Stimulated activated CD8-positive, alpha-beta memory T cell treated with anti-CD3 and anti-CD28 coated beads, Interleukin-4, amount 100 ng/mL, for 48 hours (primary cell): ENCODE data around the gene MKLN1.
"Not testable (repeated sequence)": the region's sequence is repeated elsewhere in the genome, so short reads cannot be mapped to it uniquely, and the experiment has no call there.

Source experiments
- DNase-seq: peaks from one replicate; pipeline ENCODE4 v3.0.0-alpha.2; 2020

MKLN1 gene

DNA sequence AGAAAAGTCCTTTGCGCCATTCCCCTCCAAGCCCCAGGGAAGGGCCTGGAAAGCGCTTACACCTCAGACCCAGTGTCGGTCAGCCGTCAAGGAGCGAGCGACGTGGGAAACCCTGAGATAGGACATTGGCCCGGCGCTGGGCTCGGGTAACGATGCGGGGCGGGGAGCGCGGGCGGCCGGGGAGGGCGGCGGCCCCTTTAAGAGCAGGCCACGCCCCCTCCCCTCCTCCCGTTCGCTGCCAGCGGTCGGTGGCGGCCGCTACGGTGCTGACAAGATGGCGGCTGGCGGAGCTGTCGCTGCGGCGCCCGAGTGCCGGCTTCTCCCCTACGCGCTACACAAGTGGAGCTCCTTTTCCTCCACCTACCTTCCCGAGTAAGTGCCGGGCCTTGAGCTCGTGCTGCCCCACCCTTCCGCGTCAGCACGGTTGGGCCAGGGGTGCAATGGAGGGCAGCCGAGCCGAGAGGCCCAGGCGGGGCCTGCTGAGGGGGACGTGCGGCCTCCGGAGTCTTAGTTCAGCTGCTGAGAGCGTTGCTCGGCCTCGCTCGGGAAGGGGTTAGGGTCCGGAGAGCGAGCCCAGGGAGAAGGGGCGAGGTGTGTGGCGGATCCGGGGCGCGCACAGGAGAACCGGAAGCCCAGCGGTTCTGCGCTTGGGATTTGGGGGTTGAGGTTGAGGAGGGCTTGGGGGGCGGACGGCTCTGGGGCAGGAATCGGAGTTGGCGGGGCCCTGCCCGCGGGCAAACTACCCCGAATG, at the start of gene MKLN1:
TSS of gene MKLN1 (plus strand) at position 251 of the 751 bp plus-strand sequence. CDS start at position 275, 24 bp downstream.
- DNase-seq = peak; percentile 93

DNA sequence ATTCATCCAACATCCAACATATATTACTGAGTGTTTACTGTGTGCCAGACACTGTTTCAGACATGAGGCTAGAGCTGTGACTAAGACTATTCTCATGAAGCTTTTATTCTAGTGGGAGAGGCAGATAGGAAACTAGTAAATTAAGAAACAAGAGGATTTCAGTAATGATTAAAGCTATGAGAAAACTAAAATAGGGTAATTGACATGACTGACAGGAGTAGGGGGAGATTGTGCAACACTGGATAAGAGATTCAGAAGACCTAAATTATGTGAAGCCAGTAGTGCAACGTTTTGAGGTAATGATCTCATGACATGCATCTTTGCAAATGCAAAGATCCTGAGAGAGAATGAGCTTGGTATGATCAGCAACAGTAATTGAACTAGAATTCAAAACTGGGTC, 48.6 kb upstream of the MKLN1 start:
- no peak for DNase-seq

DNA sequence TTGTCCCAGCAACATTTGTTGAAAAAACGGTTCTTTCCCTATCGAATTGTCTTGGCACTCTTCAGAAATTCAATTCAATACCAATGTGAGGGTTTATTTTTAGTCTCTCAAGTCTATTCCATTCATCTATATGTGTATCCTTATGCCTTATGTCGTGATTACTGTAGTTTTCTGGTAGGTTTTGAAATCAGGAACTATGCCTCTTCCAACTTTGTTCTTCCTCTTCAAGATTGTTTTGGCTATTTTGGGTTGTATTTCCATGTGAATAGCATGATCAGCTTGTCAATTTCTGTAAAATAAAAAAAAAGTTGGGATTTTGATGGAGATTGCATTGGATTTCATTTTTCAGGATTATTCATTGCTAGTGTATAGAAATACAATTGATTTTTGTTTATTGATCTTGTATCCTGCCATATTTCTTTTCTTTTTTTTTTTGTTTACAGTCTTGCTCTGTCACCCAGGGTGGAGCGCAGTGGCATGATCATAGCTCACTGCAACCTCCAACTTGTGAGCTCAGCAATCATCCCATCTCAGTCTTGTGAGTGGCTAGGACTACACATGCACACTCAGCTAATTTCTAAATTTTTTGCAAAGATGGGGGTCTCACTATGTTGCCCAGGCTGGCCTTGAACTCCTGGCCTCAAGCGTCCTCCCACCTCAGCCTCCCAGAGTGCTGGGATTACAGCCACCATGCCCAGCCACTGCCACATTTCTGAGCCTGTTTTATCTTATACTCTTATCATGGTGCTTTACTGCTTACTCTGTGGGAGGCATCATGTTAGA, 46.2 kb upstream of the MKLN1 start:
- DNase-seq = no peak

DNA sequence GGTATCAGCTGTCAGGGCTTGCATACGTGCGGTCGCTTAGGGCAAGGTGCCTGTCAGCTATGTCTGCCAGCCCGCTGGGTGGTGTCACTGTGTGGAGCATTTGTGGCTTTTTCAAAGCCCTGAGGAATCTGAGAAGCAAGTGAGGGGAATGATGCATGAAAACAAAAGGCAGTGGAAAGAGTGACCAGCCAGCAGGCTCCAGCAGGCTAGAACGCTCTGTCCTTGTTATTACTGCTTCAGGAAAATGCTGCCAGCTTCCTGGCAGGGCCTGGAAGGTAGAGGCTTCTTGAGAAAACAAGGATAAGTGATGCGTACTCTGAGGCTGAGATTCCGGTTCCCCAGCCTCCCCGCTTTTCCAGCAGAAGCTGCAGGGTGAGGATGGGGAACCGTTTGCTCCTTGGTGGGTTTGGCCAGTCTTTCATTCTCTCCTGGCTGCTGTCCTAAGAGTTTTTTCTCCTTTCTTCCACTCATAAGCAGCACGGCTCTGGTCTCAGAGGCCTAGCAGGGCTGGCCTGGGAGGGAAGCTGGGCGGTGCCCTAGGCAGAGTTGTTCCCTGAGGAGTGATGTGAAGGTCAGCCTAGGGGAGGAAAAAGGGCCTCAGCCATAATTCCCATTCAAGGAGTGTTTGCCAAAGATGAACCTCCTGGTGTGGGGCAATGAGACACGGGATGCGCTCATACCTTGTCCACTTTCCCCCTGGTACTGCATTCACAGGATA, 42.8 kb upstream of the MKLN1 start:
- no peak for DNase-seq

DNA sequence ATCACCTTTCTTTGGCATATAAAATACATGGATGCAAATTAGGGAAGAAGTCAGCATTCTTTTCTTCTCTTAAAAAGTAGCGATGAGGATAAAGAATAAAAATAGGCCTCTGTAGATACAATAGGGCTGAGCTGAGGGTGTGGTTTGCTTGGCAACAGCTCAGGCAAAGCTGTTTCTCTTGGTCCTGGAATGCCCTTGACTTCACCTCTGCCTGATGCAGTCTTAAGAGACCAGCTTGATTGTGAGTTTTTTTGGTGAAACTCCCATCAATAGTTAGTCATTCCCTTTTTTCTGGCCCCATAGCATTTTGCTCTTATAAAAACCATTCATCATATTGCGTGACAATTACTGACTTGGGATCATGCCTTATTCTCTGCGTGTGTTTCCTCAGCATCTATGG, 42.1 kb upstream of the MKLN1 start:
- no peak for DNase-seq

DNA sequence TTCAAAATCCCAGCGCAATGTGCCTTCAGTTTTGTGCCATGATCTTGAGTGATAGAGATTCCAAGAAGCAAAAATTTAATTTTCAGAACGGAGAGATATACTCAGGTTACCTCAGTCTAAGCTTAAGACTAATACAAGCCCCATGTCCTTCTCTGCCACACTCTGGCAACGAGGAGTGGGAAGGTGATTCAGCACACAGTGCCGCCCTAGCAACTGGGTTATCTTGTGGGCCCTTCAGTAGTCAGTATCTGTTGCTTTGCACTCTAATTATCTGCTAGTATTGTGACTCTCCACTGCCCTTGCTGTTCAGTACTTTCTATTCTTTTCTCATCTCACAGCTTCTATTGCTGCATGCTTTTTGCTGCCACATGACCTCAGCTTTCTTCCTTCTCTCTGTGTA, 39.2 kb upstream of the MKLN1 start:
- DNase-seq = no peak

DNA sequence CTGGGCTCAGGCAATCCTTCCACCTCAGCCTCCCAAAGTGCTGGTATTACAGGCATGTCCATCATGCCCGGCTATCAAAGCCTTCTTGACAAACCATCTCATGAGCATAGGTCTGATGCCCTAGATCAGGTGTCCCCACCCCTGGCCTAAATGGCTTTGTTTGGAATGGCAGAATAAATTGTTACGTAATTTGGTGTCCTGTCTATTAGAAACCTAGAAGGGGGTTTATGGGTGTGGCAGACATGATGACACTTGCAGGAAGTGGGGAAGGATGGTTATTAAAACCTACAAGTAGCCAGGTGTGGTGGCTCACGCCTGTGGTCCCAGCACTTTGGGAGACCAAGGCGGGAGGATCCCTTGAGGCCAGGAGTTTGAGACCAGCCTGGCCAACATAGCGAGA, 38.6 kb upstream of the MKLN1 start:
- DNase-seq = no peak

DNA sequence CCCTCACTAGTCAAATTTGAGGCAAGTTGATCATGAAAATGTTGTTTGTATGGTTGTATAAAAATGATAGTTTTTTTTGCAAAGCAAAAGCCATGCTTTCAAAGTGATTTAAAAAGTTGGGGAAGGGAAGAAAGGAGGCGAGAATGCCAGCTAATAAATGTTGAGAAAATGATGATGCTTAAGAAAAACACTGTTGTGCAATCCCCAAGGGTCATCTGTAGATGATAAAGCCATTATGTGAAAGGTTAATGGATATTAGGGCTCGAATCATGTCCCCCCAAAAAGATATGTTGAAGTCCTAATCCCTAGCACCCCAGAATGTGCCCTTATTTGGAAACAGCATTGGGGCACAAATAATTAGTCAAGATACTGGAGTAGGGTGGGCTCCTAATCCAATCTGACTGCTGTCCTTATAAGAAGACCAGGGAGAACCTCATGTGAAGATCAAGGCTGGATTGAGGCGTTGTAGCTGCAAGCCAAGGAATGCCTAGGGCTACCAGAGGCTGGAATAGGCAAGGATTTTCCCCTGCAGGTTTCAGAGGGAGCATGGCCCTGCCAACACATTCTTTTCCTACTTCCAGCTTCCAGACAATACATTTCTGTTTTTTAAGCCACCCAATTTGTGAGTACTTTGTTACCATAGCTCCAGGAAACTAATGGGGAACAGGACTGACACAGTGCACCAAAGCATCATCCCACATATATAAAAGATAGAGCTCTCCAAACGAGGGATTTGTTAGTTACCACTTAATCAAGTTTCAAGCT, 35.4 kb upstream of the MKLN1 start:
- DNase-seq = no peak

DNA sequence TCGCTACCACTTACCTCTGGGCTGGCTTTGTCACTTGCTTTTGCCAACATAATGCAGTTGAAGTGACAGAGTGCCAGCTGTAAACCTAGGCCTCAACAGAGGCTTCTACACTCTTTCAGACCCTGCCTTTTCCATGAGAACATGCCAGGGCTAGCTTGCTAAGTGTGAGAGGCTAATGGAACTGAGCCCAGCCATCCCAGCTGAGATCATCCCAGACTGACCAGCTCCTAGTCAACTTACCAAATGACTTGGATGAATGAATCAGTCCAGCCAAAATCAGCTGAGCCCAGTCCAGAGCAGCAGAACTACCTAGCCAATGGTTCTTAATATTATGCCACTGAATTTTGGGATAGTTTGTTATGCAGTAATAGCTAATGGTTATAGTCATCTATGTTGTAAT, 34.7 kb upstream of the MKLN1 start:
- no peak for DNase-seq

DNA sequence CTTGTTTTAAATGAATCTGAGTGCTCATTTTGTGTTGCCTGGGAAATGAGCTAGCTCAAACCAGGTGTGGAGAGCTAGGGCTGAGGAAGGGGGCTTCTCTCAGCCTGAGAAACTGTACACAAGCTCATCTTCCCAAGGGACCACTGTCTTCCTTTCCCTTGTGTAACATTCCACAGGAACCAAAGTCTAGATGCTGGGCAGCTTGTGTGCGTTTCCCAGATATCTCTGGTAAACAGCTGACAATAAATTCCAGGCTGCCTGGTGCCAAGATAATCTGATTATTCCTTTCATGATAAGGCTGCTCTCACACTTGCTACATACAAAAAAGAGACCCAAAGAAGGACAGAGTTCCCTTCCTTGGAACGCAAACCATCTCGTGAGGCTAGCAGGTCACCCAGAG, 33.1 kb upstream of the MKLN1 start:
- DNase-seq = no peak

DNA sequence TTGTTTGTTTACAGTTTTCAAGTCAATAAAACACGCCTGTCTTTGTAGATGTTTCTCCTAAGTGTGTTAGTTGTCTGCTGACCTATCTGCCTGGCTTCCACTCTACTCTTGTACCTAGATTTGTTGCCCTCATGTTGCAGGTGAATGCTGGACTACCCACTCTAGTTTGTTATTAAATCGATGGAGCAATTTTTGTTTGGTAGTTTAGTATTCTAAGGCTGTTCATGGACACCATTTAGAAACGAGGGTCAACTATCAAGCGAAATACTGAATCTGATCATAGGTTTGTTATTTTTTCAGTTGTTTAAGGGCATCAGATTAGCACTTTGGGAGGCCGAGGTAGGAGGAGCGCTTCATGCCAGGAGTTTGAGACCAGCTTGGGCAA, 29.1 kb upstream of the MKLN1 start:
- no peak for DNase-seq

DNA sequence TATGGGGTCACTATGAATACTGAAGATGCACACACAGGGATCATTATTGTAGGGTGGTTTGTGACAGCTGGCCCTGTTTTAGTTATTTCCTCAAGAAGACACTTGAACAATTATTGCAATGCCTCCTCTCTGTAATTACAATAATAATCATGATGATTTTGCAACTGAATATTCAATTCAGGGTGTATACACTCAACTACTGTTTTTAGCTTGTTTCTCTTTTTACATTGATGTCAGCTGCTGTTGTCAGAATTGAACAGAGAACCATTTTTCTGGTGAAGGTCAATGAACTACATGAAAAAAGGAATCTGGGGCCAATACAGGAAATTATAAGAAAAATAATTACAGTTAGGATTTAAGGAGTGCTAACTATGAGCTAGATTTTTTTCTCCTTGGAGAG, 28.6 kb upstream of the MKLN1 start:
- no peak for DNase-seq

DNA sequence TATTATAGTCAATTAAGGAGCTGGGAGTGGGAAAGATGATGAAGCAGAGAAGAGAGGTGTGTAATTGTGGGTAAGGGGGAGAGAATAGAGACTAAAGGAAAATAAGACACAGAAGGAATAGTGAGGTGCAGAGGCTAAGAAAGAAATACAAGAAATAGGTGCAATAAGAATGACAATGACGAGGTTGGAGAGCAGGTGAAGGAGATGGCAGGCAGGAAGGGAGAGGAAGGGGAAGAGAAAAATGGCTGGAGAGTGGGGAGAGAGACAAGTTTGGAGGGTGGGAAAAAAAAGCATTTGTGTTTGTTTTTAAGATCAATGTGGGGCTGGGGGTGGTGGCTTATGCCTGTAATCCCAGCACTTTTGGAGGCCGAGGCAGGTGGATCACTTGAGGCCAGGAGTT, 27.6 kb upstream of the MKLN1 start:
- no peak for DNase-seq

DNA sequence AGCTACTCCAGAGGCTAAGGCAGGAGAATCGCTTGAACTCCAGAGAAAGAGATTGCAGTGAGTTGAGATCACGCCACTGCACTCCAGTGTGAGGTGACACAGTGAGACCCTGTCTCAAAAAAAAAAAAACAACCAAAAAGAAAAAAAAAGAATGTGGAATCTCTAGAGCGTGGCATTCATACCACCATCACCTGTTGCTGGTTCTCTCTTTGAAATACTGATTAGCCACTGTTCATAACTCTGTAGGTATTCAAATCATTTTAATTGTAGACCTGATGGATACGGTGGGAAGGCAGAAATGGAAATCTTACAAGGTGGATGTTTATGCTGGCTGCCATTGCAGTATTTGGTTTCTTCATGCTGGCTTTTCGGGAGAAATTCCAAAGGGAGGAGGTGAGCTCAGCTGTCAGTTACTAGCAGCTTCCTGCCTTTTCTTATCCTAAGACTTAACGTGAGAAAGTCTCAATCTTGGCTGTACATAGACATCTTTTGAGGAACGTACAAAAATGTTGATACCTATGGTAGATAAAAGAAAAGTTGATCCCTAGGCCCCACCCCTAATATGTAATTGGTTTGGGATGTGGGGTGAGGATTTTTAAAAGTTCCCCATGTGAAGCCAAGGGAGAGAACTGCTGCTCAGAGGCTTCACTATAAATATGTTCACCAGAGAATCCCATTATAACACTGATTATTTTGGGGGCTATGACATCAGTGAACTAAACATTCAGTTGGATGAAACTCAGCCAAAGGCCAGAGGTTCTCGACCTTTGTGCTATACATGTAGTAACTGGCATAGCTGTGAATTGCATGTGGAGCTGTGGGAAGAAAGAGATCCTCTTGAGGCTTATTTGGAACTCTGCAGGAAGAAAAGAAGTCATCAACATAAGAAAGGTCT, 26.9 kb upstream of the MKLN1 start:
- DNase-seq = no peak

DNA sequence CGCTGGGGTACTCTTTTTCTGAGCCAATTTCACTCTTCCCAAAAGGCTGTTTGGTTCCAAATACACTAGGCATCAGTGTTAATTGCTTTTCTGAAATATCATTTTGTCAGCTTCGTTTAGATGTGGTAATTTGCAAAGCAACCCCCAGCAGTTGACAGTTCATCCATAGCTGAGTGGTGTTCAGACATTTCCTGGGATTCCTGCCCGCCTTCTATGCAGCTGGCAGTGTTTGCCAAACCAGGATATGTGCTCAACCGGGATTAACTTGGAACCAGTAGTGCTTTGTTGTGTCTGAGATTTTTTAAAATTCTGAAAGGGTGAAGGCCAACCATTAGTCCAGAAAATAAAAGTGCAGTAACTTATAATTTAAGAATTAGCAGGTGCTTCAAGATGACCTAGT, 25.2 kb upstream of the MKLN1 start:
- no peak for DNase-seq

DNA sequence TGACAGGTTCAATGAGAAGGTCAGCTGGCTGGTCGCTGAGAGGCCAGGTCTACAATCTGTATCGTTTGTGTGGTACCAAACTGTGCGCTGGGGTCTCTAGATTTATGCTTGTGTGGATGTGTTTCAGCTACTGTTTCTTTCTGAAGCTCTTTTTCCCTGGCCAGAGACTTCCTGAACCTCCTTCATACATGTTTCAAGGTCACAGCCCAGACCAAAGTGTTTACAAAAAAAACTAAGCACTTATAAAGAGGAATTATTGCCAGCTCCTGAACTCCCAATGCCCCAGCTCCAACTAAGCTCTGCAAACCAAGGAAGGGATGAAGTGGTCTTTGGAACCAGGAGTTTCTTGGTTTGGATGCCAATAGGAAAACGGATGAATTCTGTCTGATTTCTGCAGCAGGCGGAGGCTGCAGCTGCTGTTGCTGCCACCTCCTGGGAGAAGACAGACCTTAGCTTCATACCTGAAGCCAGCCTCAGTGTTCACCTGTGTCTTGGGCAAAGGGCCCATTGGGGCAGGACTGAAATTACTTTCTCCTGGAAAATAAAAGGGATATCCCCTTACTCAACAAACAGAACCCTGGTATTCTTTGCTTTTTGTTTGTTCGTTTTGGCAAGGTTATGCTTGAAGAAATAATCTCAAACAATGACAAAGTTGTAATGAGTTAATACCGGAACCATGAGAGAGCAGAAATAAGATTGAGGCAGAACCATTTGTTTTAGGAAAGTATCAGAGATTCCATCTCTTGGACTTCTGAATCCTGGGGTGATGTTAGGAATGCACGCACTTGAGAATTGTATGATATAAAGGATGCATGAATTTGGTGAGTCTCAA, 24.6 kb upstream of the MKLN1 start:
- no peak for DNase-seq

DNA sequence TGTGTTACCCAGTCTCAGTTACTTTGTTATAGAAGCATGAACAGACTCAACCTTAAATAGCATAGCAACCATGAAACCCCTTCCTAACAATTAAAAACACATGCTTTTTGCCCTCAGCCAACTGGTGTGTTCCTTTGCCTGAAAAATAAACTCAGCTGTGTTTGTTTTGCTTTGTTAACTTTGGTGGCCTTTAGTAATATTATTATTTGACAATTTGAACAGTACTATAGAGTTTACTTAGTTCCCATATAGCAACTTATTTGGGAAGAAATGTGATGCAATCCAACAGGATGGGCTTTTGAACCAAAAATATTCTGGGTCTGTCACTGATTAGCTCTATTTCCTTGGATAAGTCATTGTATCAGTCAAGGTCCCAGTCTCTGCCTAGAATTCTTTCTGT, 22.5 kb upstream of the MKLN1 start:
- no peak for DNase-seq

DNA sequence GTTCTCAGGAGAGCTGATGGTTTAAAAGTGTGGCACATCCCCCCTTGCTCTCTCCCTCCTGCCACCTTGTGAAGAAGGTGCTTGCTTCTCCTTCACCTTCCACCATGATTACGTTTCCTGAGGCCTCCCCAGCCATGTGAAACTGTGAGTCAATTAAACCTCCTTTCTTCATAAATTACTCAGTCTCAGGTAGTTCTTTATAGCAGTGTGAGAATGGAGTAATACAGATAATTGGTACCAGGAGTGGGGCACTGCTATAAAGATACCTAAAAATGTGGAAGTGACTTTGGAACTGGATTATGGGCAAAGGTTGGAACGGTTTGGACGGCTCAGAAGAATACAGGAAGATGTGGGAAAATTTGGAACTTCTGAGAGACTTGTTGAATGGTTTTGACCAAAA, 21.6 kb upstream of the MKLN1 start:
- not testable (repeated sequence) for DNase-seq

DNA sequence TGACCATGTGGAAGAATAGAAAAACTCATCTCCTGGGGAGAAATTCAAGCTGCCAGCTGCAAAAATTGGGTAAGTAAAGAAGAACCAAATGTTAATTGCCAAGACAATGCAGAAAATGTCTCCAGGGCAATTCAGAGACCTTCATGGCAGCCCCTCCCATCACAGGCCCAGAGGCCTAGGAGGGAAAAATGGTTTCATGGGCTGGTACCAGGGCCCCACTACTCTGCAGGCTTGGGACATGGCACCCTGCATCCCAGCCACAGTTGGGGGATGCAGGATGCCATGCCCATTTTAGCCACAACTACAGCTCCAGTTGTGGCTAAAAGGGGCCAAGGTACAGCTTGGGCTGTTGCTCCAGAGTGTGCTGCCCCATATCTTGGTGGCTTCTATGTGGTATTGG, 20.9 kb upstream of the MKLN1 start:
- DNase-seq = no peak

DNA sequence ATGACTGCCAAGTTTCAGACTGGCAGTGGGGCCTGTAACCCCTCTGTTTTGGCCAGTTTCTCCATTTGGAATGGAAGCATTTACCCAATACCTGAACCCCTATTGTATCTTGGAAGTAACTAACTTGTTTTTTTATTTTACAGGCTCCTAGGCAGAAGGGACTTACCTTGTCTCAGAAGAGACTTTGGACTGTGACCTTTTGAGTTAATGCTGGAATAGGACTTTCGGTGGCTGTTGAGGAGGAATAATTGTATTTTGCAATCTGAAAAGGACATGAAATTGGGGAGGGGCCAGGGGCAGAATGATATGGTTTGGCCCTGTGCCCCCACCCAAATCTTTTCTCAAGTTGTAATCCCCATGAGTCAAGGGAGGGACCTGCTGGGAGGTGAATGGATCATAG, 20.0 kb upstream of the MKLN1 start:
- DNase-seq = no peak

DNA sequence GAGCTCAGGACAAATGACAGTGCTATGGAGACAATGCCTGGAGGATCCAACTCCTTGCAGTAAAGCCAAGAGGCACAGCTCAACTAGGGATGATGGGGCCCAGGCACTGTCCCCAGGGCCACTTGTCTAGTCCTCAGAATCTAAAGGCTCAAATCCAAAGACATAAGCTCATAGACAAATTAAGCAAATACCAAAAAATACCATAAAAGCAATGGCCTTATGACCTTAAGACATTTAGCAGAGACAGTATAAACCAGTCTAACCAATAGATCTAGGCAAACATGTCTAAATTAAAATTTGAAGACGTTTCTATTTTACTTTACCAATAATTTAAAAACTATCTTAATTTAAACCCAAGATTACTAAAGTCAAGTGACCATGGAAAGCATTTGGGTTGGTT, 14.8 kb upstream of the MKLN1 start:
- no peak for DNase-seq
